Kasumi-1 (cell line): ENCODE results near the gene ADGRG6.
"Not testable (repeated sequence)": the region's sequence is repeated elsewhere in the genome, so short reads cannot be mapped to it uniquely, and the experiment has no call there.

Source experiments
- DNase-seq, 2 experiments: peaks; one replicate each; lab custom pipeline; 2025; lab: John Stamatoyannopoulos, UW

Gene ADGRG6

GRCh38 chr6:142301651-142302391, at the start of gene ADGRG6:
Gene ADGRG6, plus strand, starts transcription at chr6:142302007. Its CDS starts 323 bp downstream, at chr6:142302330.
- DNase-seq, result peak; percentile 31 to 44

- no peak for DNase-seq
Observed at GRCh38 chr6:142254513-142254912, 47.3 kb upstream of the ADGRG6 start.

GRCh38 chr6:142255785-142256184, 46.0 kb upstream of the ADGRG6 start:
- no peak for DNase-seq

GRCh38 chr6:142258305-142258704, 43.5 kb upstream of the ADGRG6 start:
- DNase-seq, result no peak

GRCh38 chr6:142258757-142259156, 43.0 kb upstream of the ADGRG6 start:
- no peak for DNase-seq

GRCh38 chr6:142260748-142261147, 41.1 kb upstream of the ADGRG6 start:
- no peak for DNase-seq

- DNase-seq, result no peak
Observed at GRCh38 chr6:142262231-142262630, 39.6 kb upstream of the ADGRG6 start.

- DNase-seq, result no peak
Observed at GRCh38 chr6:142265476-142265875, 36.3 kb upstream of the ADGRG6 start.

- DNase-seq, result no peak
Observed at GRCh38 chr6:142266060-142266459, 35.7 kb upstream of the ADGRG6 start.

- DNase-seq, result no peak
Observed at GRCh38 chr6:142271476-142271875, 30.3 kb upstream of the ADGRG6 start.

- no peak for DNase-seq
Observed at GRCh38 chr6:142274656-142275055, 27.2 kb upstream of the ADGRG6 start.

- no peak for DNase-seq
Observed at GRCh38 chr6:142275236-142276006, 26.4 kb upstream of the ADGRG6 start.

GRCh38 chr6:142276256-142276655, 25.6 kb upstream of the ADGRG6 start:
- DNase-seq, result no peak

- DNase-seq, result no peak
Observed at GRCh38 chr6:142279350-142280180, 22.2 kb upstream of the ADGRG6 start.

- DNase-seq, result no peak
Observed at GRCh38 chr6:142280265-142280664, 21.5 kb upstream of the ADGRG6 start.

GRCh38 chr6:142280927-142281326, 20.9 kb upstream of the ADGRG6 start:
- DNase-seq, result no peak

GRCh38 chr6:142283138-142283537, 18.7 kb upstream of the ADGRG6 start:
- DNase-seq, result not testable (repeated sequence)

GRCh38 chr6:142284419-142284818, 17.4 kb upstream of the ADGRG6 start:
- no peak for DNase-seq

- no peak for DNase-seq
Observed at GRCh38 chr6:142285235-142286087, 16.3 kb upstream of the ADGRG6 start.

GRCh38 chr6:142286088-142286409, 15.8 kb upstream of the ADGRG6 start:
- DNase-seq, result no peak

GRCh38 chr6:142289687-142290086, 12.1 kb upstream of the ADGRG6 start:
- DNase-seq, result no peak

- no peak for DNase-seq
Observed at GRCh38 chr6:142290851-142291250, 11.0 kb upstream of the ADGRG6 start.
